Vagina (tissue), 2 donors: ENCODE results near the gene ADAMTSL1. TPM values are rescaled to one million over a fixed set of nuclear protein-coding genes. Genes with fewer than 3 reads are reported as not detected.

ENCODE experiments used
- DNase-seq, 2 donors: peaks; one replicate each; pipeline ENCODE4 v3.0.0-alpha.2; 2017; ENCODE audit errors: extremely low spot score in 2 of 2
- H3K27ac ChIP-seq: fragments of 200-600 bp; sonication (generic); one replicate; pipeline ENCODE4 v1.5.1; 2019
- H3K27me3 ChIP-seq: fragments of 200-600 bp; sonication (generic); one replicate; pipeline ENCODE4 v1.5.1; 2019
- H3K36me3 ChIP-seq, 2 donors: fragments of 200-600 bp; sonication (generic); one replicate each; pipeline ENCODE4 v1.5.1; 2017 to 2019
- H3K4me1 ChIP-seq: fragments of 200-600 bp; sonication (generic); one replicate; pipeline ENCODE4 v1.5.1; 2019
- H3K4me3 ChIP-seq, 2 donors: fragments of 200-600 bp; sonication (generic); 1 replicate in 1 of 2; 2 replicates in 1 of 2; pipeline ENCODE4 v1.5.1; 2016 to 2019
- H3K9me3 ChIP-seq: fragments of 200-600 bp; sonication (generic); one replicate; pipeline ENCODE4 v1.5.1; 2019
- POLR2A ChIP-seq, 2 donors: fragments of 450-650 bp; IDR thresholded peaks; one replicate each; pipeline ENCODE4 v1.6.1; 2017; ENCODE audit warnings: antibody characterized with exemption in 2 of 2, mild to moderate bottlenecking in 2 of 2, moderate library complexity in 2 of 2
- POLR2AphosphoS5 ChIP-seq, 2 donors: sonication (generic); formaldehyde crosslinking; IDR thresholded peaks; one replicate each; pipeline ENCODE4 v1.9.0; 2017; ENCODE audit warnings: antibody characterized with exemption in 2 of 2, mild to moderate bottlenecking in 2 of 2, low read depth in 1 of 2; ENCODE audit not compliant: insufficient read depth in 1 of 2
- intact Hi-C: fragments of 100-400 bp; cut with DNase I; formaldehyde crosslinking; loops from one replicate; pipeline ENCODE4 v1.15.1; 2023
- total RNA-seq: library from RNA; depleted of rRNA; stranded (reverse); fragments of >200 nt; gene quantifications from one replicate; pipeline ENCODE4 v1.2.3, GENCODE V29; 2016
- TF ChIP-seq, protein P1 (sequence below), 3 experiments: fragments of 450-650 bp in 2 of 3; fragments of 200-600 bp in 1 of 3; sonication (generic) in 1 of 3; IDR thresholded peaks; one replicate each; pipeline ENCODE4 v1.5.1; 2017 to 2019; ENCODE audit warnings: antibody characterized with exemption in 3 of 3, mild to moderate bottlenecking in 2 of 3, moderate library complexity in 2 of 3

ADAMTSL1 gene
- total RNA-seq, 1 donor from 2014 or later = 8.1 TPM

DNA sequence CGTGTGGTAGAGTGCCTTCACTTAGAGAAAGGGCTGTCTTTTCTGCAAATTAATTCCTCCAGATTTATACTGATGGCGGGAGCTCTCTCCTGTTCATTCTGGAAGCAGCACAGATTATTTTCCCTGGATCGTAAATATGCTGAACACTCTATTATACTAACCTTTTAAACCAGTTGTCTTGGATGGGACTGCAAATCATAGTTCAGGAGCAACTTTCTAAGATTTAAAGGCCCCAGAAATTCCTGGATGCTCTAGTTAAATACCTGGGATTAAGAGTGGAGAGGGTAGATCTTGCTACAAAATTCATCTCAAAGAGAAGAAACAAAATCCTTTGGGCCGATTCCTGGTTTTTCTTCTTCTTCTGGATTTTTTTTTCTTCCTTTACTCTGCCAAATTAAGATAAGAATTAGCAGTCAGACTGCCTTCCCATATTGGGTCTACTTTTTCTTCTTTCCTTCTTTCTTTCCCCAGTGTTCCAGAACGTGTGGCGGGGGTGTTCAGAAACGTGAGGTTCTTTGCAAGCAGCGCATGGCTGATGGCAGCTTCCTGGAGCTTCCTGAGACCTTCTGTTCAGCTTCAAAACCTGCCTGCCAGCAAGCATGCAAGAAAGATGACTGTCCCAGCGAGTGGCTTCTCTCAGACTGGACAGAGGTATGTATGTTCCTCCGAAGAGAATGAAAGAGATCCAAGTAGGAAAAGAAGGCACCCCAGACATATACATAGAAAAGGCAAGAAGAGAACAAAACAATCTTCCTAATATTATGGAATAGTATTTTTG lies 296.4 kb downstream of the ADAMTSL1 start:
- no peak for DNase-seq

DNA sequence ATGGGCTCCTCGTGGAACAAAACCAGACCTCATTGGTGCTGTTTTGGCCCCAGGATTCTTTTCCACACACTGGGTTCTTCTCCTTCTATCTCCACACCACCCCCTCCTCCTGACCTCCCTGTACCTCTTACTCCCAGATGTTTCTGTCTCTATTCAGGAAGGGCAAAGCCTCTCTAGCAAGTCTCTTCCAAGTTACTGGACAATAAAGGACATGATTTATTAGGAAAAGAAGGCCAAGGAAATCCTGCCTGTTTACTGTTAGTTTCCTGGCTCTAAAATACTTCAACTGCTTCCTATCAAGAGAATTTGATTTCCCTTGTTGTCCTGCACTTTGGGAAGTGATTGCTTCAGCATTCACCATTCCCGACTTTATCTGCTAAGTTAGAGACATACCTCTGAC lies 297.1 kb downstream of the ADAMTSL1 start:
- no peak for DNase-seq
- Histone ChIP-seq H3K4me3 (no peak overlapping the region), H3K9me3 (no peaks in the 10 kb centered on the region), H3K36me3 (no peaks in the 10 kb centered on the region), H3K4me1 (no peaks in the 10 kb centered on the region), H3K27me3 (no peaks in the 10 kb centered on the region), H3K27ac (no peak overlapping the region)
- intact Hi-C loops = no loop called here
- TF ChIP-seq POLR2AphosphoS5 (IDR thresholded peaks at IDR 0.05; ENCODE audit: insufficient read depth in 1 of 2, low read depth in 1 of 2) (no peak), POLR2A (IDR thresholded peaks at IDR 0.05) (no peak)
- TF ChIP-seq, protein P1, sequence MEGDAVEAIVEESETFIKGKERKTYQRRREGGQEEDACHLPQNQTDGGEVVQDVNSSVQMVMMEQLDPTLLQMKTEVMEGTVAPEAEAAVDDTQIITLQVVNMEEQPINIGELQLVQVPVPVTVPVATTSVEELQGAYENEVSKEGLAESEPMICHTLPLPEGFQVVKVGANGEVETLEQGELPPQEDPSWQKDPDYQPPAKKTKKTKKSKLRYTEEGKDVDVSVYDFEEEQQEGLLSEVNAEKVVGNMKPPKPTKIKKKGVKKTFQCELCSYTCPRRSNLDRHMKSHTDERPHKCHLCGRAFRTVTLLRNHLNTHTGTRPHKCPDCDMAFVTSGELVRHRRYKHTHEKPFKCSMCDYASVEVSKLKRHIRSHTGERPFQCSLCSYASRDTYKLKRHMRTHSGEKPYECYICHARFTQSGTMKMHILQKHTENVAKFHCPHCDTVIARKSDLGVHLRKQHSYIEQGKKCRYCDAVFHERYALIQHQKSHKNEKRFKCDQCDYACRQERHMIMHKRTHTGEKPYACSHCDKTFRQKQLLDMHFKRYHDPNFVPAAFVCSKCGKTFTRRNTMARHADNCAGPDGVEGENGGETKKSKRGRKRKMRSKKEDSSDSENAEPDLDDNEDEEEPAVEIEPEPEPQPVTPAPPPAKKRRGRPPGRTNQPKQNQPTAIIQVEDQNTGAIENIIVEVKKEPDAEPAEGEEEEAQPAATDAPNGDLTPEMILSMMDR (IDR thresholded peaks at IDR 0.05) = no peak

More for the DNA sequence above, 296.4 kb downstream of the ADAMTSL1 start:
- H3K4me1 ChIP-seq = no peaks in the 10 kb centered on the region
- H3K27ac ChIP-seq = no peak overlapping the region
- no peak overlapping the region for H3K4me3 ChIP-seq
- TF ChIP-seq POLR2AphosphoS5 (IDR thresholded peaks at IDR 0.05; ENCODE audit: insufficient read depth in 1 of 2, low read depth in 1 of 2) (no peak), POLR2A (IDR thresholded peaks at IDR 0.05) (no peak)
- TF ChIP-seq, protein P1 (IDR thresholded peaks at IDR 0.05) = no peak
- no peaks in the 10 kb centered on the region for H3K36me3 ChIP-seq
- intact Hi-C loops = no loop called here
- H3K9me3 ChIP-seq = no peaks in the 10 kb centered on the region
- H3K27me3 ChIP-seq = no peaks in the 10 kb centered on the region

DNA sequence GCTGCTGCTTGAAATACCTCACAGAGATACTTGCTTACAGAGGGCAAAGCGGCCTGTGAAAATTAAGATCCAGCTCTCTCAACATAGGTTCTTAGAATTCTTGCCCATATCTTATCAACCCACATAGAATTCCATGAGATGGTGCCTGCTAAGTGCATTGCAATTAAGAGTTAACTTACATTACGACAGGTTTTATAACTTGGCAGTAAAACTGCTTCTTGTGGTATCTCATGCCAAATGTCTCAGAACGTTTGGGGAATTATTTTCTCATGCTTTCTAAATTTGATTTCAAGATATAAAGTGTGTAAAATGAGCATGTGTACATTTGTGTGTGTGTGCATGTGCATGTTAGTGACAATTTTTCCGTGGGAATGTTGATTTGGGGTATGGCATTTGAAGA lies 297.8 kb downstream of the ADAMTSL1 start:
- Histone ChIP-seq H3K4me3 (no peak overlapping the region), H3K36me3 (no peaks in the 10 kb centered on the region), H3K27ac (no peak overlapping the region), H3K27me3 (no peaks in the 10 kb centered on the region), H3K4me1 (no peaks in the 10 kb centered on the region), H3K9me3 (no peaks in the 10 kb centered on the region)
- DNase-seq = no peak
- no peak for TF ChIP-seq POLR2A (IDR thresholded peaks at IDR 0.05)
- TF ChIP-seq POLR2AphosphoS5 (IDR thresholded peaks at IDR 0.05; ENCODE audit: insufficient read depth in 1 of 2, low read depth in 1 of 2) = no peak
- TF ChIP-seq, protein P1 (IDR thresholded peaks at IDR 0.05) = no peak
- intact Hi-C loops = no loop called here

DNA sequence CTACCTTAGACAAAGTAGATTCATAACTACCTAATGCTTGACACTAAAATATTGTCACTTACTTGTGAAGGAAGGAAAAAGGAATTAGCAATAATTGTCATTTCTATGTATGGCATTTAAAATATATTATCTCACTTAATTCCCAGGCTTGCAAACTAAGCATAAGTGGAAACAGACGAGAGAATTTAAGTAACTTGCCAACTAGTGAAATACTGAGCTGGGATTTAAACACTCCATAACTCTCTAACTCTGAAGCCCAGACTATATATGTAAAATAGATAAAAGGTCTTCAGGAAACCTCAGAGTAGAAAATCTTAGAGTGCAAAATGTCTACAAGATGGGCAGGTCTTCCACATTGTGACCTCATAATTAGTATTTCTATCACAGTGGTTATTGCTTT lies 301.3 kb downstream of the ADAMTSL1 start:
- intact Hi-C loops = no loop called here

More for the DNA sequence above, 301.3 kb downstream of the ADAMTSL1 start:
- DNase-seq = no peak
- H3K36me3 ChIP-seq = no peaks in the 10 kb centered on the region
- H3K27ac ChIP-seq = no peak overlapping the region
- H3K4me1 ChIP-seq = no peaks in the 10 kb centered on the region
- H3K27me3 ChIP-seq = no peaks in the 10 kb centered on the region
- H3K4me3 ChIP-seq = no peak overlapping the region
- H3K9me3 ChIP-seq = no peaks in the 10 kb centered on the region
- TF ChIP-seq, protein P1 (IDR thresholded peaks at IDR 0.05) = no peak
- TF ChIP-seq POLR2AphosphoS5 (IDR thresholded peaks at IDR 0.05; ENCODE audit: insufficient read depth in 1 of 2, low read depth in 1 of 2) (no peak), POLR2A (IDR thresholded peaks at IDR 0.05) (no peak)
